ENCODE data around the gene PCSK9.

PCSK9 gene

DNA sequence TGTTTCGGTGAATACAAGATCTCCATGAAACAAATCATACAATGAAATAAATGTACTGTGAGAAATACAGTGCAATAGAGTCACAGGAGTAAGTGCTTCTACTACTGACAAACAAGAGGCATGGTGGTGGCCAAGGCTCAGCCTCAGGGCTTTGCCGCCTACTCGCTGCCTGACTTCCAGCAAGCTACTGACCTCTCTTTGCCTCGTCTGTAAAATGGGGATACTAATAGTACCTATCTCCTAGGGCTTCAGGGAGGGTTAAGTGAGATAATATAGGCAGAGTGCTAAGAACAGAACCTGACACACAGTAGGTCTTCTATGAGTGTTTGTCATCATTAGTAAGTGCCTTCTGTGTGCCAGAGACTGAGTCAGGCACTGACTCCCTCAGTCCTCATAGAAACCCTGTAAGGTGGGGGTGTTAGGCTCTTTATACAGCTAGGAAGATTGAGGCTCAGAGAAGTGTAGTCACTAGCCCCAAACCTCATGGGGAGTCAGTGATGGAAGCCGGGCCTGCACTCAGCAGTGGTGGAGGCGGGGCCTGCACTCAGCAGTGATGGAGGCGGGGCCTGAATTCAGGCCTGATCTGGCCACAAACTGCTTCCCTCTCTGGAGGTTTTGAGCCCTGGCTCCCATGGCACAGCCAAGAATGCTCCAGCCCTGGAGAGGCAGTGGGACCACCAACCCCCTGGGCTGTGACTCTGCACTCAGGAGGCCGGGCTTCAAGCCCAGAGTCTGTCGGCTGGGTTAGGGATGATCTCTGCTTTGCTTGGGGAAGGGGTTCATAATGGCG, 33.8 kb upstream of the PCSK9 start:
- Histone ChIP-seq H3K79me1 (ENCODE audit: low read length) (no peaks in the 10 kb centered on the region), H3K9ac (ENCODE audit: low read length) (no peak overlapping the region), H3K18ac (ENCODE audit: low read length) (no peak overlapping the region), H3K9me3 (ENCODE audit: insufficient read depth, low read depth, low read length) (peaks cover 8% of the 10 kb centered on the region), H4K8ac (ENCODE audit: low read depth, low read length) (no peak overlapping the region), H4K12ac (ENCODE audit: low read depth, low read length) (no peak overlapping the region), H3K4ac (ENCODE audit: low read depth, low read length) (no peak overlapping the region), H3K4me3 (ENCODE audit: low read depth, low read length) (no peak overlapping the region), H2AK5ac (ENCODE audit: low read length) (no peak overlapping the region), H3K27ac (ENCODE audit: low read depth, low read length) (no peak overlapping the region), H3K14ac (ENCODE audit: low read length) (no peak overlapping the region), H4K91ac (ENCODE audit: low read depth, low read length) (no peak overlapping the region), H3K36me3 (ENCODE audit: control insufficient read depth in 1 of 2, insufficient read depth in 2 of 2, low read length in 2 of 2) (no peaks in the 10 kb centered on the region), H3K27me3 (ENCODE audit: insufficient read depth, low read length) (no peaks in the 10 kb centered on the region), H3K79me2 (ENCODE audit: control insufficient read depth, insufficient read depth, low read length, poor library complexity) (no peaks in the 10 kb centered on the region), H2BK5ac (ENCODE audit: low read depth, low read length, poor library complexity) (no peak overlapping the region), H2BK120ac (ENCODE audit: insufficient read depth, low read length, poor library complexity) (no peak overlapping the region), H3K4me2 (ENCODE audit: low read length) (no peak overlapping the region), H2AFZ (ENCODE audit: insufficient read depth, low read length, poor library complexity) (no peak overlapping the region), H3K23ac (ENCODE audit: low read length) (no peak overlapping the region), H2BK12ac (ENCODE audit: low read length) (no peak overlapping the region), H3K4me1 (ENCODE audit: control insufficient read depth in 1 of 2, insufficient read depth in 2 of 2, low read length in 2 of 2) (no peaks in the 10 kb centered on the region)
- DNase-seq, result no peak
- WGBS (ENCODE audit: extremely low coverage, insufficient coverage, insufficient read length), result no CpG with 5 or more reads among the region's 10 CpGs

DNA sequence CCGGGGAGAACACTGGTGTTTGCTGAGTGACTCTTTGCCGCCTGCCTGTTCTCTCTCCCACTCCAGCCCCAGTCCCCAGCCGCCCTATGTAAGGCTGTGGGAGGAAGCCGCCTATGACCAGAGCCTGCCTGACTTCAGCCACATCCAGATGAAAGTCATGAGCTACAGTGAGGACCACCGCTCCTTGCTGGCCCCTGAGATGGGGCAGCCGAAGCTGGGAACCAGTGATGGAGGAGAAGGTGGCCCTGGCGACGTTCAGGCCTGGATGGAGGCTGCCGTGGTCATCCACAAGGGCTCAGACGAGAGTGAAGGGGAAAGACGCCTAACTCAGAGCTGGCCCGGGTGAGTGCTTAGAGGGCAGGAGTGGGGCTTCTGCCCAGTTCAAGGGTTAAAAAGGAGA, 32.4 kb upstream of the PCSK9 start:
- H2BK12ac ChIP-seq (ENCODE audit: low read length), result no peak overlapping the region
- no peak overlapping the region for H2BK120ac ChIP-seq (ENCODE audit: insufficient read depth, low read length, poor library complexity)
- H2AFZ ChIP-seq (ENCODE audit: insufficient read depth, low read length, poor library complexity), result no peak overlapping the region
- no peak overlapping the region for H3K27ac ChIP-seq (ENCODE audit: low read depth, low read length)
- no peak overlapping the region for H4K8ac ChIP-seq (ENCODE audit: low read depth, low read length)
- no peak for DNase-seq
- no peaks in the 10 kb centered on the region for H3K27me3 ChIP-seq (ENCODE audit: insufficient read depth, low read length)
- no peaks in the 10 kb centered on the region for H3K4me1 ChIP-seq (ENCODE audit: control insufficient read depth in 1 of 2, insufficient read depth in 2 of 2, low read length in 2 of 2)
- H3K4me2 ChIP-seq (ENCODE audit: low read length), result no peak overlapping the region
- no peaks in the 10 kb centered on the region for H3K79me2 ChIP-seq (ENCODE audit: control insufficient read depth, insufficient read depth, low read length, poor library complexity)
- H3K18ac ChIP-seq (ENCODE audit: low read length), result no peak overlapping the region
- H3K23ac ChIP-seq (ENCODE audit: low read length), result no peak overlapping the region
- no peak overlapping the region for H3K9ac ChIP-seq (ENCODE audit: low read length)
- H2AK5ac ChIP-seq (ENCODE audit: low read length), result no peak overlapping the region
- H3K4me3 ChIP-seq (ENCODE audit: low read depth, low read length), result no peak overlapping the region
- no peaks in the 10 kb centered on the region for H3K79me1 ChIP-seq (ENCODE audit: low read length)
- H3K9me3 ChIP-seq (ENCODE audit: insufficient read depth, low read depth, low read length), result peaks cover 8% of the 10 kb centered on the region
- no peak overlapping the region for H2BK5ac ChIP-seq (ENCODE audit: low read depth, low read length, poor library complexity)
- no peak overlapping the region for H3K4ac ChIP-seq (ENCODE audit: low read depth, low read length)
- WGBS (ENCODE audit: extremely low coverage, insufficient coverage, insufficient read length), result no CpG with 5 or more reads among the region's 12 CpGs
- H4K12ac ChIP-seq (ENCODE audit: low read depth, low read length), result no peak overlapping the region
- H3K36me3 ChIP-seq (ENCODE audit: control insufficient read depth in 1 of 2, insufficient read depth in 2 of 2, low read length in 2 of 2), result no peaks in the 10 kb centered on the region
- H4K91ac ChIP-seq (ENCODE audit: low read depth, low read length), result no peak overlapping the region
- H3K14ac ChIP-seq (ENCODE audit: low read length), result no peak overlapping the region

DNA sequence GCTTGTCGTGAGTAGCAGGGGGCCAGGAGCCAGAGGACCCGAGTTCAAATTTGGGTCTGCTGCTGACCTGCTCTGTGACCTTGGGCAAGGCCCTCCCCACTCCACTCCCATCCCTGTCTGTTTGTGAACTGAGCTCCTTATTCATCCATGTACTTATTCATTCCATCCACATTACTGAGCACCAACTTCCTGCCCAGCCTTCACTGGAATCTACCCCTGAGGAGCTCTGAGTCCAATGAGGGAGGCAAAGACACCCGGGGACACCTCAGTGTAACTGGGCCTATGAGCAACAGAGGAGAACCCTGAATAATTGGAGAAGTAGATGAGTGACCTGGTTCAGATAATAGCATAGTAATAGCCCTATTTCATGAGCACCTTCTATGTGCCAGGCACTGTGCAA, 31.7 kb upstream of the PCSK9 start:
- no peak overlapping the region for H4K8ac ChIP-seq (ENCODE audit: low read depth, low read length)
- H2BK12ac ChIP-seq (ENCODE audit: low read length), result no peak overlapping the region
- H3K4ac ChIP-seq (ENCODE audit: low read depth, low read length), result no peak overlapping the region
- H3K4me1 ChIP-seq (ENCODE audit: control insufficient read depth in 1 of 2, insufficient read depth in 2 of 2, low read length in 2 of 2), result no peaks in the 10 kb centered on the region
- no peak overlapping the region for H4K12ac ChIP-seq (ENCODE audit: low read depth, low read length)
- no peaks in the 10 kb centered on the region for H3K79me1 ChIP-seq (ENCODE audit: low read length)
- H3K27me3 ChIP-seq (ENCODE audit: insufficient read depth, low read length), result no peaks in the 10 kb centered on the region
- no peak overlapping the region for H3K9ac ChIP-seq (ENCODE audit: low read length)
- H3K9me3 ChIP-seq (ENCODE audit: insufficient read depth, low read depth, low read length), result peaks cover 8% of the 10 kb centered on the region
- H2BK120ac ChIP-seq (ENCODE audit: insufficient read depth, low read length, poor library complexity), result no peak overlapping the region
- H2AFZ ChIP-seq (ENCODE audit: insufficient read depth, low read length, poor library complexity), result no peak overlapping the region
- no peak overlapping the region for H3K27ac ChIP-seq (ENCODE audit: low read depth, low read length)
- H3K23ac ChIP-seq (ENCODE audit: low read length), result no peak overlapping the region
- no peak overlapping the region for H3K4me2 ChIP-seq (ENCODE audit: low read length)
- no peaks in the 10 kb centered on the region for H3K36me3 ChIP-seq (ENCODE audit: control insufficient read depth in 1 of 2, insufficient read depth in 2 of 2, low read length in 2 of 2)
- no peak overlapping the region for H3K18ac ChIP-seq (ENCODE audit: low read length)
- no peak overlapping the region for H3K14ac ChIP-seq (ENCODE audit: low read length)
- H4K91ac ChIP-seq (ENCODE audit: low read depth, low read length), result no peak overlapping the region
- H3K79me2 ChIP-seq (ENCODE audit: control insufficient read depth, insufficient read depth, low read length, poor library complexity), result no peaks in the 10 kb centered on the region
- H2AK5ac ChIP-seq (ENCODE audit: low read length), result no peak overlapping the region
- no peak for DNase-seq
- no peak overlapping the region for H2BK5ac ChIP-seq (ENCODE audit: low read depth, low read length, poor library complexity)
- no peak overlapping the region for H3K4me3 ChIP-seq (ENCODE audit: low read depth, low read length)
- no CpG with 5 or more reads among the region's 3 CpGs for WGBS (ENCODE audit: extremely low coverage, insufficient coverage, insufficient read length)

DNA sequence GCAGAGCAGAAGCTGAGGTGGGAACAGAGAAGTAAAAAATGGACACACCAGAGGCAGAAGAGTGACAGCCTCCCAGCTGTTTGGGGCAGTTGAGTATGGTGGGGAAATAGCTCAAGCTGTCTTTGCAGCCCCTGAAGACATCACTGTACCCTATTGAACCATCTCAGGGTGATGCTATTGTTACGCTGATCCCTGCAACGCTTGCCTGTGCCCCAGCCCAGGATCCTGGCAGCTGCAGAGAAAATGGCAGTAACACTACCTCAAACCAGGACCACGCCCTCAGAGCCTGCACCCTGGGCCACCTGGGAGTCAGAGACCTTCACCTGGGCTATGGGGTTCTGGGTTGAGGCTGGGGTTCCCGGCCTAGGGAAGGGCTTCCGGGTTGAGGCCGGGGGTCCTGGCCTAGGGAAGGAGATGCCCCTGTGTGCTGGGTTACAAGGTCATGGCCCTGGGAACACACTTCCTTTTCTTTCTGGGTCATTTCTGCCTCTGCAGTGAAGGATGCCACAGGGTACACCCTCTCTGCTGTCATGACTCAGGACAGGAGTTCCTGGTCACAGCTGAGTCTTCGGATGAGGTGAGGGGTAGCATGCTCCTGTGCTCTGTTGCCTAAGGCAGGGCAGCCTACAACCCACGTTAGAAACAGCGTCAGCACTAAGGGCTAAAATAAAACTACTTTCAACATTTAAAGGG, 29.0 kb upstream of the PCSK9 start:
- Histone ChIP-seq H2AFZ (ENCODE audit: insufficient read depth, low read length, poor library complexity) (no peak overlapping the region), H3K4ac (ENCODE audit: low read depth, low read length) (no peak overlapping the region), H3K23ac (ENCODE audit: low read length) (no peak overlapping the region), H3K79me2 (ENCODE audit: control insufficient read depth, insufficient read depth, low read length, poor library complexity) (no peaks in the 10 kb centered on the region), H2BK12ac (ENCODE audit: low read length) (no peak overlapping the region), H3K9me3 (ENCODE audit: insufficient read depth, low read depth, low read length) (peaks cover 8% of the 10 kb centered on the region), H3K9ac (ENCODE audit: low read length) (no peak overlapping the region), H3K36me3 (ENCODE audit: control insufficient read depth in 1 of 2, insufficient read depth in 2 of 2, low read length in 2 of 2) (no peaks in the 10 kb centered on the region), H3K27me3 (ENCODE audit: insufficient read depth, low read length) (no peaks in the 10 kb centered on the region), H3K4me3 (ENCODE audit: low read depth, low read length) (no peak overlapping the region), H2AK5ac (ENCODE audit: low read length) (no peak overlapping the region), H3K4me1 (ENCODE audit: control insufficient read depth in 1 of 2, insufficient read depth in 2 of 2, low read length in 2 of 2) (no peaks in the 10 kb centered on the region), H3K27ac (ENCODE audit: low read depth, low read length) (no peak overlapping the region), H3K14ac (ENCODE audit: low read length) (no peak overlapping the region), H4K91ac (ENCODE audit: low read depth, low read length) (no peak overlapping the region), H3K18ac (ENCODE audit: low read length) (no peak overlapping the region), H4K12ac (ENCODE audit: low read depth, low read length) (no peak overlapping the region), H2BK120ac (ENCODE audit: insufficient read depth, low read length, poor library complexity) (no peak overlapping the region), H3K4me2 (ENCODE audit: low read length) (no peak overlapping the region), H3K79me1 (ENCODE audit: low read length) (no peaks in the 10 kb centered on the region), H4K8ac (ENCODE audit: low read depth, low read length) (no peak overlapping the region), H2BK5ac (ENCODE audit: low read depth, low read length, poor library complexity) (no peak overlapping the region)
- no peak for DNase-seq
- WGBS (ENCODE audit: extremely low coverage, insufficient coverage, insufficient read length), result no CpG with 5 or more reads among the region's 9 CpGs
